Fibroblast of lung (primary cell): ENCODE results near the gene MEIS2. TPM values are rescaled to one million over a fixed set of nuclear protein-coding genes. Genes with fewer than 3 reads are reported as not detected.

Experiments
- DNase-seq, 2 donors: peaks; one replicate each; pipeline versions ENCODE4 v3.0.0 to v3.0.0-alpha.2; 2010; ENCODE audit warnings: low read depth in 2 of 2
- H2AFZ ChIP-seq: 2 replicates; pipeline ENCODE4 v1.5.1; 2012; ENCODE audit warnings: low read length, control low read depth, inconsistent platforms
- H3K27ac ChIP-seq: 2 replicates; pipeline ENCODE4 v1.5.1; 2011; ENCODE audit warnings: low read length, control low read depth; ENCODE audit not compliant: insufficient read depth
- H3K27me3 ChIP-seq: 2 replicates; pipeline ENCODE4 v1.5.1; 2011; ENCODE audit warnings: mild to moderate bottlenecking, low read length; ENCODE audit not compliant: control insufficient read depth, insufficient read depth
- H3K36me3 ChIP-seq: 2 replicates; pipeline ENCODE4 v1.5.1; 2011; ENCODE audit warnings: low read length; ENCODE audit not compliant: control insufficient read depth, insufficient read depth
- H3K4me1 ChIP-seq: 2 replicates; pipeline ENCODE4 v1.5.1; 2011; ENCODE audit warnings: low read length; ENCODE audit not compliant: control insufficient read depth, insufficient read depth; ENCODE audit errors: extremely low read depth
- H3K4me2 ChIP-seq: 2 replicates; pipeline ENCODE4 v1.5.1; 2011; ENCODE audit warnings: low read length, control low read depth; ENCODE audit not compliant: insufficient read depth; ENCODE audit errors: extremely low read depth
- H3K4me3 ChIP-seq, 4 experiments: fragments of 200-600 bp in 1 of 4; sonication (generic) in 1 of 4; replicated peaks in 1 of 4; 2 replicates each; pipeline ENCODE4 v1.5.1; 2011 to 2016; ENCODE audit warnings: low read length in 4 of 4, low read depth in 3 of 4, mild to moderate bottlenecking in 3 of 4, control low read depth in 2 of 4, inconsistent platforms in 1 of 4, mixed read lengths in 1 of 4; ENCODE audit not compliant: insufficient read depth in 1 of 4; ENCODE audit errors: control extremely low read depth in 1 of 4
- H3K79me2 ChIP-seq: 2 replicates; pipeline ENCODE4 v1.5.1; 2012; ENCODE audit warnings: mild to moderate bottlenecking, low read length, inconsistent platforms; ENCODE audit not compliant: control insufficient read depth, insufficient read depth
- H3K9ac ChIP-seq: 2 replicates; pipeline ENCODE4 v1.5.1; 2011; ENCODE audit warnings: mild to moderate bottlenecking, low read length, control low read depth; ENCODE audit not compliant: insufficient read depth
- H3K9me3 ChIP-seq: 2 replicates; pipeline ENCODE4 v1.5.1; 2012; ENCODE audit warnings: low read depth, low read length; ENCODE audit not compliant: control insufficient read depth, insufficient read depth
- H4K20me1 ChIP-seq: 2 replicates; pipeline ENCODE4 v1.5.1; 2011; ENCODE audit warnings: low read length; ENCODE audit not compliant: control insufficient read depth, insufficient read depth; ENCODE audit errors: extremely low read depth
- CTCF ChIP-seq, 2 donors: IDR thresholded peaks in 1 of 2; conservative IDR thresholded peaks in 1 of 2; 1 replicate in 1 of 2; 2 replicates in 1 of 2; pipeline ENCODE4 v1.5.1; 2011 to 2012; ENCODE audit warnings: low read length in 2 of 2, control low read depth in 1 of 2, inconsistent platforms in 1 of 2, low read depth in 1 of 2, mild to moderate bottlenecking in 1 of 2
- EZH2 ChIP-seq: IDR thresholded peaks from 2 replicates; pipeline ENCODE4 v1.5.1; 2012; ENCODE audit warnings: low read length, control low read depth, mild to moderate bottlenecking; ENCODE audit errors: missing control alignments
- polyA plus RNA-seq, 2 donors: library from polyadenylated mRNA; depleted of rRNA in 1 of 2; stranded (reverse) in 1 of 2; unstranded in 1 of 2; fragments of >200 nt; gene quantifications; 2 replicates each; pipeline ENCODE4 v1.2.1, GENCODE V29; 2011 to 2012; ENCODE audit warnings: missing spikeins in 1 of 2
- total RNA-seq: library from RNA; depleted of rRNA; stranded (reverse); fragments of >200 nt; gene quantifications from 2 replicates; pipeline ENCODE4 v1.2.1, GENCODE V29; 2014

Gene MEIS2
- total and polyA plus RNA-seq, 2 donors (not counting 1 experiment from before 2014, with no cell fraction given) = 31.0 to 37.1 TPM

- no peaks in the 10 kb centered on the region for H3K27me3 ChIP-seq
- no peaks in the 10 kb centered on the region for H3K9me3 ChIP-seq
- H2AFZ ChIP-seq = no peak overlapping the region
- DNase-seq = no peak
- H3K4me1 ChIP-seq = no peaks in the 10 kb centered on the region
- TF ChIP-seq CTCF (conservative IDR thresholded peaks at IDR 0.05 in 1 of 2, IDR thresholded peaks at IDR 0.05 in 1 of 2; ENCODE audit: low read depth in 1 of 2, low read length in 2 of 2) (no peak), EZH2 (no peak)
- H3K4me2 ChIP-seq = no peak overlapping the region
- H3K9ac ChIP-seq = no peak overlapping the region
- no peak overlapping the region for H3K4me3 ChIP-seq
- no peak overlapping the region for H3K27ac ChIP-seq
- no peaks in the 10 kb centered on the region for H3K79me2 ChIP-seq
- no peaks in the 10 kb centered on the region for H4K20me1 ChIP-seq
- H3K36me3 ChIP-seq = no peaks in the 10 kb centered on the region
These were observed 95.9 kb downstream of the MEIS2 start for GRCh38 chr15:37004373-37004869.

GRCh38 chr15:37002041-37002672 lies 98.2 kb downstream of the MEIS2 start:
- no peak overlapping the region for H3K4me3 ChIP-seq
- no peaks in the 10 kb centered on the region for H4K20me1 ChIP-seq
- no peaks in the 10 kb centered on the region for H3K9me3 ChIP-seq
- H3K4me1 ChIP-seq = no peaks in the 10 kb centered on the region
- no peak overlapping the region for H2AFZ ChIP-seq
- H3K27me3 ChIP-seq = no peaks in the 10 kb centered on the region
- no peak overlapping the region for H3K4me2 ChIP-seq
- TF ChIP-seq CTCF (conservative IDR thresholded peaks at IDR 0.05 in 1 of 2, IDR thresholded peaks at IDR 0.05 in 1 of 2; ENCODE audit: low read depth in 1 of 2, low read length in 2 of 2) = no peak
- TF ChIP-seq EZH2 = no peak
- no peaks in the 10 kb centered on the region for H3K36me3 ChIP-seq
- no peak overlapping the region for H3K9ac ChIP-seq
- H3K79me2 ChIP-seq = no peaks in the 10 kb centered on the region
- no peak overlapping the region for H3K27ac ChIP-seq
- DNase-seq = no peak

GRCh38 chr15:37001417-37001816 lies 98.9 kb downstream of the MEIS2 start:
- DNase-seq = no peak
- Histone ChIP-seq H3K27ac (no peak overlapping the region), H3K4me1 (no peaks in the 10 kb centered on the region), H3K36me3 (no peaks in the 10 kb centered on the region), H3K27me3 (no peaks in the 10 kb centered on the region), H3K4me2 (no peak overlapping the region), H3K9me3 (no peaks in the 10 kb centered on the region), H3K79me2 (no peaks in the 10 kb centered on the region), H3K4me3 (no peak overlapping the region), H4K20me1 (no peaks in the 10 kb centered on the region), H2AFZ (no peak overlapping the region), H3K9ac (no peak overlapping the region)
- TF ChIP-seq CTCF (conservative IDR thresholded peaks at IDR 0.05 in 1 of 2, IDR thresholded peaks at IDR 0.05 in 1 of 2; ENCODE audit: low read depth in 1 of 2, low read length in 2 of 2) = no peak
- no peak for TF ChIP-seq EZH2
